ENCODE measurements around the gene CRTC2.

The CRTC2 gene

DNA sequence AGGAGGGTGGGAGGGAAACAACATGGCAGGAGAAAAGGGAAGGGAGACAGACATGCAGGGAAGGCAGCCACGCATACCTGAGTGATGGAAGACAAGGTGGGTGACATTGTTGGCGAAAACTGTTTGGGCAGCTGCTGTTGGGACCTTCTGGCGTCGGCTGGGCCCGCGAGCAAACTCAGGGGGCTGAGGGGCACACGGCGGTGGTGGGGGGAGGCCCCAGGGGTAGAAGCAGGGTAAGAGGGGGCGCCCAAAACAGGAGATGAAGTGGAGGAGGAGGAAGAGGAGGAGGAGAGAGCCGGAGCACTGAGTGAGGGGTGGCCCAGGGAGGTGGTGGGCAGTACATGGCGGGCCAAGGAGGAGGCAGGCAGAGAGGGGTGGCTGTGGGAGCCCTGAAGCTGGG is 7.2 kb downstream of the CRTC2 start:
- no peak for DNase-seq (ENCODE audit: low read depth in 1 of 2, low spot score in 1 of 2)
- TF ChIP-seq POLR2AphosphoS5 (IDR thresholded peaks at IDR 0.05; ENCODE audit: low read depth): no peak
- TF ChIP-seq SPI1 (IDR thresholded peaks at IDR 0.05; ENCODE audit: borderline replicate concordance, low read depth): no peak
- no peak for TF ChIP-seq REST (IDR thresholded peaks at IDR 0.05; ENCODE audit: insufficient replicate concordance, low read depth)
- no peak for TF ChIP-seq GABPA (IDR thresholded peaks at IDR 0.05; ENCODE audit: low read depth)
- no peak for TF ChIP-seq CTCF (IDR thresholded peaks at IDR 0.05; ENCODE audit: insufficient read depth, low read length)
- H3K27ac ChIP-seq (replicated peaks): no peak overlapping the region

GRCh38 chr1:153946622-153947241 is 11.7 kb downstream of the CRTC2 start, which contains the start of gene DENND4B:
Gene DENND4B, minus strand, starts transcription at chr1:153946718. Its CDS starts 2,344 bp downstream, at chr1:153944374.
- Histone ChIP-seq H3K27me3 (ENCODE audit: insufficient read depth, poor library complexity, severe bottlenecking) (no peaks in the 10 kb centered on the region), H3K27ac (replicated peaks) (peak within 1 kb of the TSS; percentile 96), H3K4me3 (replicated peaks; ENCODE audit: insufficient read depth, low read length) (peak within 1 kb of the TSS; percentile 68)
- TF ChIP-seq SPI1 (IDR thresholded peaks at IDR 0.05; ENCODE audit: borderline replicate concordance, low read depth) (peak; percentile 86; the same call in 1 of the 2 replicates), GABPA (IDR thresholded peaks at IDR 0.05; ENCODE audit: low read depth) (no peak), POLR2AphosphoS5 (IDR thresholded peaks at IDR 0.05; ENCODE audit: low read depth) (no peak; the same call in none of the 2 replicates), CTCF (IDR thresholded peaks at IDR 0.05; ENCODE audit: insufficient read depth, low read length) (peak; percentile 82), REST (IDR thresholded peaks at IDR 0.05; ENCODE audit: insufficient replicate concordance, low read depth) (no peak)
- DNase-seq (ENCODE audit: low read depth in 1 of 2, low spot score in 1 of 2): peak; percentile 71 to 84

More for the DNA sequence above, 7.2 kb downstream of the CRTC2 start:
- H3K4me3 ChIP-seq (replicated peaks; ENCODE audit: insufficient read depth, low read length): no peak overlapping the region
- no peaks in the 10 kb centered on the region for H3K27me3 ChIP-seq (ENCODE audit: insufficient read depth, poor library complexity, severe bottlenecking)

DNA sequence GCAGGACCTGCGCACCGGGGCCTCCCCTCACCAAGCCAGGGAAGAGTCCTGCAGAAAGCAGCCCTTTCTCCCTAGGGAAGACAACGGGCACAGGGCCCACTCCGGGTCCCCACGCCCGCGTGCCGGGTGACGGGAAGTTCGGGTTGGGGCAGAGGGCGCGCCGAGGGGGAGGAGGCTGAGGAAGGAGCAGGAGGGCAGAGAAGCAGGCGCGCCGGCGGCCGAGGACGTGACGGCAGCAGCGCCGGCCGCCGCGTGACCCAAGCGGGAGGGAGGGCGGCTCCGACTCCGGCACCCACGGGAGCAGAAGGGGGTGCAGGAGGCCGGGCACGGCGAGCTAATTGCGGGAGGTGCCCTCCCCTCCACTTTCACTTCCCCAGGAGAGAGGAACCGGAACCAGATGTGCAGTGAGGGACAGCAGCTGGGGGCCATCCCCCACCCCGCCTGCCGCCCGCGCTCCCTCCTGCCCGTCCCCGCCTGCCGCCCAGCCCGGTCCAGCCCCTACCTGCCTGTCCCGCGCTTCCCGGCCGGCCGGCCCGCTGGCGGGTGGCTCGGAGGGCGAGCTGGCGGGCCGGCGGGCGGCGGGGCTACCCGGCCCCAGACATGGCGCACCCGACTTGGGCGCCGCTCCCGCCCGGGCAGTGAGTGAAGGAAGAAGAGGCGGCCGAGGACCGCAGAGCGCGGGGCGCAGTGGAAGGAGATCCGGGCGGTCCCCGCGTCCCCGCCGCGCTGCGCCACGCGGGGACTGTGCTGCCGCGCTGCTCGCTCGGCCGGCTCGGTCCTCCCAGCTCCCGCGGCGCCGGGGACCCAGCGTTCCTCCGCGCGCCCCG is 12.4 kb downstream of the CRTC2 start:
- peak; percentile 94 to 95 for DNase-seq (ENCODE audit: low read depth in 1 of 2, low spot score in 1 of 2)
- Histone ChIP-seq H3K27me3 (ENCODE audit: insufficient read depth, poor library complexity, severe bottlenecking) (no peaks in the 10 kb centered on the region), H3K27ac (replicated peaks) (peak overlapping the region; percentile 96), H3K4me3 (replicated peaks; ENCODE audit: insufficient read depth, low read length) (peak overlapping the region; percentile 68)
- TF ChIP-seq GABPA (IDR thresholded peaks at IDR 0.05; ENCODE audit: low read depth) (peak; percentile 75), POLR2AphosphoS5 (IDR thresholded peaks at IDR 0.05; ENCODE audit: low read depth) (peak; percentile 76; the same call in 1 of the 2 replicates), SPI1 (IDR thresholded peaks at IDR 0.05; ENCODE audit: borderline replicate concordance, low read depth) (peak; percentile 91), REST (IDR thresholded peaks at IDR 0.05; ENCODE audit: insufficient replicate concordance, low read depth) (no peak), CTCF (IDR thresholded peaks at IDR 0.05; ENCODE audit: insufficient read depth, low read length) (no peak)
